HG02981 (cell line): ENCODE data around the gene NUP107.
A peak's percentile ranks its signal among the peaks of the same experiment; 100 is the strongest.

Source experiments
- ATAC-seq: cut with Tn5 transposase; IDR thresholded peaks from one replicate; pipeline ENCODE4 v1.9.1; 2021; ENCODE audit warnings: mild to moderate bottlenecking, moderate library complexity; ENCODE audit not compliant: unreplicated experiment

NUP107 gene

GRCh38 chr12:68771223-68771925 lies 84.6 kb downstream of the NUP107 start:
- ATAC-seq = no peak

DNA sequence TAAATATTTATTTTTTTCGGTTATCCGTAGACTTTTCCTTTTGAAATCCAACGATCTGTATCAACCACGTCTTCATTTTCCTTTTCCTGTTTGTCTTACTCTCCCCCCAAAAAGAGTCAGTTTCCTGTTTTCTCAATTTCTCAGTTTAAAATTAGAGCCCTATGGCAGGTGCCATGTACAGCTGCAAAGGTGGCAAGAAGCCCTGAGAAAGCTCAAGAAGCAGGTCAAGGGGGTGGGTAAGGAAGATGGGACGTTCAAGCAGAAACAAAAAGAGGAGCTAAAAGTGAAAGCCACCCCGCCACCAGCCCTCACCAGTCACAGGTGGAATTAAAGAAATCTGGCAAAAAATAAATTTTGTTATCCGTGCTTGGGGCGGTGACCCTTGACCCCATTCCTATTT lies 85.9 kb downstream of the NUP107 start:
- ATAC-seq = no peak

DNA sequence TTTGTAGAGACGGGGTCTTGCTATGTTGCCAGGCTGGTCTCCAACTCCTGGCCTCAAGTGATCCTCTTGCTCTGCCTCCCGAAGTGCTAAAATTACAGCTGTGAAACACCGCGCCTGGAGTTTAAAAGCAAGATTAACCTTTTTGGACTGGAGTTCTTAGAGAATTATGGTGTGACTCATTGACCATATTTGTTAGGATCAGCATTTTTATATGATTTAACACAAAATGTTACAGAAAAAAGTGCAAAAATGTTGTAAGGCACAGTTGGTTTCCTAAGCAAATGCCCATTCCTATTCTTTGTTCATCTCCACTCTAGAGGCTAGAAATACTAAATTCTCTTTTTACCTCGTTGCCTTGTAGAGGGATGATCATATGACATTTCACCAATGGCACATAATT lies 86.8 kb downstream of the NUP107 start:
- ATAC-seq = no peak

DNA sequence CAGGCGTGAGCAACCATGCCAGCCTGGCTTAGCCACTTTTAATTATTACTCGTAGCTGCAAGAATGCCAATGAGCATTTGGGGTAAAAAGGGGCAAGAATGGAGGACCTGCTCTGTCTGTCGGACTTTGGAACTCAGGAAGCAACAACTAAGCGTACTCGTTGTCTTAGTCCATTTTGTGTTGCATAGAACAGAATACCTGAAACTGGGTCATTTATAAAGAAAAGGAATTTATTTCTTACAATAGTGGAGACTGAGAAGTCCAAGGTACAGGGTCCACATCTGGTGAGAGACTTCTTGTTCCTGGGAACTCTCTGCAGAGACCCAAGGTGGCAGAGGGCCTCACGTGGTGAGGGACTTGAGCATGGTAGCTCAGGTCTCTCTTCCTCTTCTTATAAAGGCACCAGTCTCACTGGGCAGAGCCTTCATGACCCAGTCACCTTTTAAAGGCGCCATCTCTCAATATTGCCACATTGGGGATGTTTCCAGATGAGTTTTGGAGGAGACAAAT lies 88.4 kb downstream of the NUP107 start:
- ATAC-seq = no peak

GRCh38 chr12:68776976-68777610 lies 90.3 kb downstream of the NUP107 start:
- no peak for ATAC-seq

- no peak for ATAC-seq
Measured at GRCh38 chr12:68779280-68779679, 92.5 kb downstream of the NUP107 start.

- ATAC-seq = no peak
Measured at GRCh38 chr12:68780731-68781130, 94.0 kb downstream of the NUP107 start.

DNA sequence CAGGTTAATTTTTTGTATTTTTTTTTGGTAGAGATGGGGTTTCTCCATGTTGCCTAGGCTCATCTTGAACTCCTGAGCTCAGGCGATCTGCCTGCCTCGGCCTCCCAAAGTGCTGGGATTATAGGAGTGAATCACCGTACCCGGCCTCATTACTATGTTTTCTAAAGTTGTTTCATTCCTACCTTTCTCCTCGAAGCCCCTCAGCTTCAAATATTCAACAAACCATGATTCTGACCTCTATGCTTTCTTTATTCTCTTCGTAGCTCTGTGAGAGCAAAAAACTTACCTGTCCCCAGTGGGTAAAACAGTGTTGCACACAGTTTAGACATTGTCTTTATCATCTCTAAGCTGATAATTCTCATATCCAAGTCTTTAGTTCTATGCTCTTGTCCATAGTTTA lies 95.0 kb downstream of the NUP107 start:
- no peak for ATAC-seq

DNA sequence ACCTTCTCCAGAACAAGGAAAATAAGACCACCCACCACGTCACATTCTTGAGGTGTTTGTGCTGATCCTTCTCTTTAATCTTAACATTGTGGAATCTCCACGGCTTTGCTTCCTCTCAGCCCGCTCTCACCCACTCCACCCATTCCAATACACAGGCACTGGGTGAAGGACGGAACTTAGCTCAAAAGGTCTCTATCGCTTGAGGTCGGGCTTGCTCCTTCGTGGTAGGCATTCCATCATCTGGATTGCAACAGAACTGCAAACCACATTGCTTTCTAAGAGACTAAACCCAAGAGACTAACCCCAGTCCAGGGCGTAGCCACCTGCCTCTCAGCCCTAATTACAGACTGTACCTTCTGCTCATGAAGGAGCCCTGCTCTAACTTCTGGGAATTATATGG lies 97.2 kb downstream of the NUP107 start:
- no peak for ATAC-seq

DNA sequence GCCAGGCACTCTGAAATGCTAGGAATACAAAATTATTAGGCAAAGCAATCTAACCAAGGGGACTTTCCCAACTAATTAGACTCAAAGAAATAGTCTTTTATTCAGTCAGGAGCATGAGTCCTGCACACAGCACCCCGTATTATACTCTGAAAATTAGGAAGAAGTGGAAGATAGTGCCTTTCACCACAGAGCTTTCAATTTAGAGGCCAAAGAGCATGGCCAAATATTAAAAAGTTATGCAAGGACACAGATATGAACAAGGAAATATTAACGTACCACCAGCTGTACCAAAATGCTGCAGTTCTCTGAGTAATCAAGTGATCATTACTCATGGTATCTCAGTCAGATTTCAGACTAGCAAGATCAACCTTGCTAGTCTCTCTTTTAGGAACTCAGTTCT lies 98.6 kb downstream of the NUP107 start:
- ATAC-seq = no peak

DNA sequence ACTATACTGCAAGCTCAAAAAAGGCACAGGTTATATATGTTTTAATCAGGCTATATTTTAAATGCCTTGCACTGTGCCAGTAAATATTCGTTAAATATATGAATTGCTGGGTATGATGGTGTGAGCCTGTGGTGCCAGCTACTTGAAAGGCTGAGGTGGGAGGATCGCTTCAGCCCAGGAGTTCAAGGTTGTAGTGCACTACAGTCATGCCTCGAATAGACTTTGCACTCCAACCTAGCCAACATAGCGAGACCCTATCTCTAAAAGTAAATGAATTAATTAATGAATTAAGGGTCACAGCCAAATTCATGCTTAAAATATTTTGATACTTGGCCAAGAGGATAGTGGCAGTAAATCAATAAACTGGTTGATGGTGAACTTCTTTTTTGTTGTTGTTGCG lies 99.0 kb downstream of the NUP107 start:
- no peak for ATAC-seq

GRCh38 chr12:68786929-68787328 lies 100.2 kb downstream of the NUP107 start:
- ATAC-seq = no peak

GRCh38 chr12:68788554-68789143 lies 101.9 kb downstream of the NUP107 start:
- ATAC-seq = no peak

DNA sequence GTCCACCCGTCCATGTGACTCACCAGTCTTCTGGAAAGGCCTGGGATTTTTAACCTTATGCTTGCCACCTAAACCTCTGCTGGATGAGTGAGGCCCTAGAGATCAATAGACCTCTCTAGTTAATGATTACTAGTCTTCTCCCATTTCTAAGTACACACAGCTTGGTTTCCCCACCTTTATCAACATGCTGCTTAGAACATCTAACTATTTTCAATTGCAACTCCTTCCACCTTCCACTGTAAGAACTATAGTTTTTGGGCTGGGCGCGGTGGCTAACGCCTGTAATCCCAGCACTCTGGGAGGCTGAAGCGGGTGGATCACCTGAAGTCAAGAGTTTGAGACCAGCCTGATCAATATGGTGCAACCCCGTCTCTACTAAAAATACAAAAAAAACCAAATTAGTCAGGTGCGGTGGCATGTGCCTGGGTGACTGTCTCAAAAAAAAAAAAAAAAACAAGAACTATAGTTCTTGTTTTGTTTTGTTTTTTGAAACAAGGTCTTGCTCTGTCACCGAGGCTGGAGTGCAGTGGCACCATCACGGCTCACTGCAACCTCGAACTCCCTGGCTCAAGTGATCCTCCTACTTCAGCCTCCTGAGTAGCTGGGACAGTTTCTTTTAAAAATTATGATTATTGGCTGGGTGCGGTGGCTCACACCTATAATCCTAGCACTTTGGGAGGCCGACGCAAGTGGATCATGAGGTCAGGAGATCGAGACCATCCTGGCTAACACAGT lies 102.5 kb downstream of the NUP107 start:
- ATAC-seq = no peak

DNA sequence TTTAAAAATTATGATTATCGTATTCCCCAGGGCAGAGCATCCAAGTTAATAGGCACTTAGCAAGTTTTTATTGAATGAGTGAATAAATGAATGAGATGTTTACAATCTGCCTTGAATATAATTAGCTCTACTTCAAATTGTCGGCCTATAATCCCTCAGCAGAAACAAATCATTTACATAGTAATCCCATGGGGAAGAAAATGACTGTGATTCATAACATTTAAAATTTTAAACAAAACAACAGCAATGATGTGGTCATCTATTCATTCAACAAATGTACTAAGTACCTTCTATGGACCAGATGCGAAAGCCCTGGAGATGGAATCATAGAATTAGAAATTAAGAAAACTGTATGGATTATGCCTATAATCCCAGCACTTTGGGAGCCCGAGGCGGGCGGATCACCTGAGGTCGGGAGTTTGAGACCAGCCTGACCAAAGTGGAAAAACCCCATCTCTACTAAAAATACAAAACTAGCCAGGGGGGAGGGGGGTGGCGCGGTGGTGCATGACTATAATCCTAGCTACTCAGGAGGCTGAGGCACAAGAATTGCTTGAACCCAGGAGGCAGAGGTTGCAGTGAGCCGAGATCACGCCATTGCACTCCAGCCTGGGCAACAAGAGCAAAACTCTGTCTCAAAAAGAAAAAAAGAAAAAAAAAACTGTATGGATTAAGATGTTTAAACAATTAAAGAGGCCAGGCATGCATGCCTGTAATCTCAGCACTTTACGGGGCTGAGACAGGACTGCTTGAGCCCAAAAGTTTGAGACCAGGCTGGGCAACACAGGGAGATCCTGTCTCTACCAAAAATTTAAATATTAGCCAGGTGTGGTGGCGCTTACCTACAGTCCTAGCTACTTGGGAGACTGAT lies 103.5 kb downstream of the NUP107 start:
- no peak for ATAC-seq

DNA sequence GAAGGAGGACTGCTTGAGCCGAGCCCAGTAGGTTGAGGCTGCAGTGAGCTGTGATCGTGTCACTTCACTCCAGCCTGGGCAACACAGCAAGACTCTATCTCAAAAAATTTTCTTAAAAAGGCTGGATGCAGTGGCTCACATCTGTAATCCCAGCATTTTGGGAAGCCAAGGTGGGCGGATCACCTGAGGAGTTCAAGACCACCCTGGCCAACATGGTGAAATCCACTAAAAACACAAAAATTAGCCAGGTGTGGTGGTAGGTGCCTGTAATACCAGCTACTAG lies 104.1 kb downstream of the NUP107 start:
- no peak for ATAC-seq

GRCh38 chr12:68791897-68792481 lies 105.2 kb downstream of the NUP107 start:
- ATAC-seq = no peak

GRCh38 chr12:68792952-68793351 lies 106.2 kb downstream of the NUP107 start:
- ATAC-seq = peak; percentile 94

- no peak for ATAC-seq
Measured at GRCh38 chr12:68793436-68793835, 106.7 kb downstream of the NUP107 start.

DNA sequence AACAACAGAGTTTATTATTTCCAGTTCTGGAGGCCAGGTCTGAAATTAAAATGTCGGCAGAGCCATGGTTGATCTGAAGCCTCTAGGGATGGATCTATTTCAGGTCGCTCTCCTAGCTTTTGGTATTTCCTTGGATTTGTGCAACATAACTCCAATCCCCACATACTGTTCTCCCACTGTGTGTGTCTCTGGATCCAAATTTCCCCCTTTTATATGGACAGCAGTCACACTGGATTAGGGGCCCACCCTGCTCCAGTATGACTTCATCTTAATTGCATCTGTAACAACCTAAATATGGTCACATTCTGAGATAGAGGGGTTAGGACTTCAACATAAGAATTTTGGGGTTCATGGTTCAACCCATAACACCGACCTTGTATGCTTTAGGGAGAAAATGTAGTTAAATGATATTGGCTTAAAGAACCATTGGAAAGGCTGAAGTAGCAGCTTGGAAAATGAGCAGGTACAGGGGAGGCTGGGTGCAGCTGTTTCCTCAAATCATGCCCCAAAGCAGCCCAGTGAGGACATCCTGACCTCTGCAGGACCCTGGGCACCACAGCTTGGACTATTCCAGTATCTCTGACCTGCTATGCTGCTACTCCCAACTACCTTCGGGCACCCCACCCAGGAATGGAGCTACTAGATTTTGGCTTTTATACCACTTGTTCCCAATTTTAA lies 107.3 kb downstream of the NUP107 start:
- ATAC-seq = no peak
